HG02571 (cell line): ENCODE results near the gene LRRC3.
"Not testable (repeated sequence)": the region's sequence is repeated elsewhere in the genome, so short reads cannot be mapped to it uniquely, and the experiment has no call there.

ENCODE experiments used
- ATAC-seq: cut with Tn5 transposase; IDR thresholded peaks from one replicate; pipeline ENCODE4 v1.9.1; 2021; ENCODE audit warnings: mild to moderate bottlenecking, moderate library complexity; ENCODE audit not compliant: unreplicated experiment

Gene LRRC3

GRCh38 chr21:44494956-44495355 is 39.6 kb downstream of the LRRC3 start:
- ATAC-seq: no peak

- ATAC-seq: no peak
Measured at GRCh38 chr21:44495611-44496563, 40.6 kb downstream of the LRRC3 start.

DNA sequence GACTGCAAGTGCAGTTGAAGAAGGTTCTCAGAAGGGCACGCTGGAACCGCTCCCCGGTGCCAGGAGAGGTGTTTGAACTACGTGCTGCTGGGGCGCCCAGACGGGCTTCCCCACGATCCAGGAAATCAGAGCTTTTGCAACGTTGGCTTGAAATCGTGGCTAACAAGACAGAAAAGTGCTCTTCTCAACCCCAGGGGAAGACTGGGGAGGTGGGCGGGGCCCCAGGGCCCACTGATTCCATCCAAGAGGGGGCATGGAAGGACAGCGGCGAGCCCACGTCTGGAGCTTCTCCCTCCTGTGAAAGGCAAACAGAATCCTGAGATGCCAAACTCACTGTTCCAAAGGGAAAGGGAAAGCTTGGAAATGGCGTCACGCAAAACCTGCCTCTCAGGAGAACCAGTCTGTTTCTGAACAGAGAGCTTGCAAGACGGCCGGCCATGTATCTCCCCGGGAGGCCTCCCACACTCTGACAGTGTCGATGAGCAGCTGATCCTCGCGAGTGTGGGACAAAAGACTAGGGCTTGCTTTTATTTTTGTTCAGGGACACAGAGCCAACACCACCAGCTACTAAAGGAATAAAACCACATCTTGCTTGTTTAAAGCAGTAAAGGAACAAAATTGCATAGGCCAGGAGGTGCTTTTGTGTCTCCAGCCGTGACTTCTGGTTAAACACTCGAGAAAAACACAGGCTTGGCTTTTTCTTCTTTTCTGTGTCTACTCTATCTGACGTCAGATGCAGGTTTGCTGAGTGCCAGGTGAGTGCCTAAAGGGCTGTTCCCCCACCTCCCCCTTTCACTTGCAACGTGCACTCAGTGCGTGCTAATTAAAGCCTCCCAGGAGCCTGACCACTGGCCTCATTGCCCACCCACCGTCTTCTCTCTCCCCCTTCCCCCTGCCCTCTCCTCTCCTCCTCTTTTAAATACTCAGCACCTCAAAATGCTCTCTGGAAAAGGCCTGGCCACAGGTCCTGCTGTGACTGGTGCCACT is 41.5 kb downstream of the LRRC3 start:
- no peak for ATAC-seq

- ATAC-seq: no peak
Measured at GRCh38 chr21:44497703-44498126, 42.4 kb downstream of the LRRC3 start.

- no peak for ATAC-seq
Measured at GRCh38 chr21:44498280-44499210, 43.2 kb downstream of the LRRC3 start.

DNA sequence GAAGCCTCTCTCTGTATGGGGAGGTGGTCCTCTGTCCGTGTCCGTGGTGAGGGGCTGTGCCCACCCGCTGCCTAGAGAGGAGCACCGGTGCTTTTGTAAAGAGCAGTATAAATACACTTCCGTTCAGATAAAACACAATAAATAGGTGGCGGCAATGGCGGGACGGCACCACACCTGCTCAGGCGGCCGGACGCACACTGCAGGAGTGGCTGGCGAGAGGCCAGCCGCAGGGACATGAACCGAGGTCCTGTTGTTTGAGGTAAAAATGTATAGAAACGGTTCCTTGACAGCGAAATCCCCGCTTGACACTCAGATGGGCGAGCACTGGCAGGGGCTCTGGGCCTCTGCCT is 43.9 kb downstream of the LRRC3 start:
- no peak for ATAC-seq

DNA sequence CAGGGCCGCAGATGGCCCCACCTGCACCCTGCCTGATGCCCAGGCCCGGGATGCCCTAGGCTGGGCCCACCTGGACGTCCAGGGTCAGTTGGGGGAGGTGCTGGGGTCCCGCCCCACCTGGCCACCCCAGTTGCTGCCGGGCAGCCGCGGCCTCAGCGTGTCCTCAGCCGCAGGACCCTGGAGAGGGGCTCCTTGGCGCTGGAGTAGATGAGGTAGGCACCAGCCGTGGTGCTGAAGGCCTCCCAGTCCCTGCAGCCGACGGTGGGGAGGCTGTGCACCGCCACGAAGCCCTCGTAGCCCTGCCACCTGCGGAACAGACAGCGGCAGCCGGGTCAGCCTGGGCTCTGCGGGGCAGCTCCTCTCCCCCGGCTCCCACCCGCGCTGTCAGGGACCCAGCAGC is 44.3 kb downstream of the LRRC3 start:
- no peak for ATAC-seq

GRCh38 chr21:44500111-44500510 is 44.8 kb downstream of the LRRC3 start:
- no peak for ATAC-seq

GRCh38 chr21:44502171-44502958 is 47.1 kb downstream of the LRRC3 start:
- ATAC-seq: no peak

GRCh38 chr21:44503006-44503889 is 47.9 kb downstream of the LRRC3 start:
- ATAC-seq: not testable (repeated sequence)

DNA sequence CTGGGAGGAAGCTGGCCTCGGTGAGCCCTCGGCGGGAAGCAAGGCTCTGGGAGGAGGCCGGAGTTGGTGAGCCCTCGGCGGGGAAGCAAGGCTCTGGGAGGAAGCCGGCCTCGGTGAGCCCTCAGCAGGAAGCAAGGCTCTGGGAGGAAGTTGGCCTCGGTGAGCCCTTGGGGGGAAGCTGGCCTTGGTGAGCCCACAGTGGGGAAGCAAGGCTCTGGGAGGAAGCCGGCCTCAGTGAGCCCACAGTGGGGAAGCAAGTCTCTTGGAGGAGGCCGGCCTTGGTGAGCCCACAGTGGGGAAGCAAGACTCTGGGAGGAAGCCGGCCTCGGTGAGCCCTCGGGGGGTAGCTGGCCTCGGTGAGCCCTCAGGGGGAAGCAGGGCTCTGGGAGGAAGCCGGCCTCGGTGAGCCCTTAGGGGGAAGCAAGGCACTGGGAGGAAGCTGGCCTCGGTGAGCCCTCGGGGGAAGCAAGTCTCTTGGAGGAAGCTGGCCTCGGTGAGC is 48.6 kb downstream of the LRRC3 start:
- ATAC-seq: no peak

GRCh38 chr21:44505673-44506278 is 50.5 kb downstream of the LRRC3 start:
- no peak for ATAC-seq

DNA sequence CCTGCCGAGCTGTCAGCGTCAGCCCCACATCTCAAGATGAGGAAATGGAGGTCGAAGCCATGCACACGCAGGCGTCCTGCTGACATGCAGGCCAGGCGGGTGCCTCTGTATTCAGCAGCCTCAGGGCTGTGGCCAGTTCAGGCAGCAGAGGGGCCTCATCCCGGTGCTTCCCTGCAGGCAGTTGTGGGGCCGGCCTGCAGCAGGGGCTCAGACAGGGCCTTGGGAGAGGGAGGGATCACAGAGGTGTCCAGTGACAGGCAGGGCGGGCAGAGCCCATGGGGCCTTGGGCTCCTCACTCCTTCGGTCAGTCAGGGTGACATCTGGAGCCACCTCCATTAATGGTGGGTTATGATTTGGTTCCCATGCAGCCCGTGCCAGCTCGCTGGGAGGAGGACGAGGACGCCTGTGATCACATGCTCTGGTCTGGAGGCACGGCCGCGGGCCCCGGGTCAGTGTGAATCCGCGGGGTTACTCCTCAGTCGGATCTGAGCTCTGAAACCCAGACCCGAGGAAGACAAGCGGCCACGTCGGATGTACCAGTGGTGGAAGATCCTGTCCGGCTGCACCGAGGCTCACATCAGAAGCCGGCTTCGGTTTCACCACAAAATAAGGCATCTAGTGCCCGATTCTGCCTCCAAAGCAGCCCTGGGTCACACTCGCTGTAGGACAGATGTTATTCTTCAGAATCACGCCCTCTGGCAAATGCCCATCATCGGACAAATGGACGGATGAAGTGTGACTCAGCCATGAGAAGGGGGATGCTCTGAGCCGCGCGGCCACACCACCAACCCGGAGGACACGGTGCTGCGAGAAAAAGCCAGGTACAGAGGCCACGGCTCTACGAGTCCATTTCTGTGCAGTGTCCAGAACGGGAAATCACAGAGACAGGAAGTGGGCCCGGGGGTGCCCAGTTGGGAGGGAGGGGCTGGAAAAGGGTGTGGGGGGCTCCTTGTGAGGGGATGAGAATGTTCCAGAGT is 51.3 kb downstream of the LRRC3 start:
- ATAC-seq: no peak

DNA sequence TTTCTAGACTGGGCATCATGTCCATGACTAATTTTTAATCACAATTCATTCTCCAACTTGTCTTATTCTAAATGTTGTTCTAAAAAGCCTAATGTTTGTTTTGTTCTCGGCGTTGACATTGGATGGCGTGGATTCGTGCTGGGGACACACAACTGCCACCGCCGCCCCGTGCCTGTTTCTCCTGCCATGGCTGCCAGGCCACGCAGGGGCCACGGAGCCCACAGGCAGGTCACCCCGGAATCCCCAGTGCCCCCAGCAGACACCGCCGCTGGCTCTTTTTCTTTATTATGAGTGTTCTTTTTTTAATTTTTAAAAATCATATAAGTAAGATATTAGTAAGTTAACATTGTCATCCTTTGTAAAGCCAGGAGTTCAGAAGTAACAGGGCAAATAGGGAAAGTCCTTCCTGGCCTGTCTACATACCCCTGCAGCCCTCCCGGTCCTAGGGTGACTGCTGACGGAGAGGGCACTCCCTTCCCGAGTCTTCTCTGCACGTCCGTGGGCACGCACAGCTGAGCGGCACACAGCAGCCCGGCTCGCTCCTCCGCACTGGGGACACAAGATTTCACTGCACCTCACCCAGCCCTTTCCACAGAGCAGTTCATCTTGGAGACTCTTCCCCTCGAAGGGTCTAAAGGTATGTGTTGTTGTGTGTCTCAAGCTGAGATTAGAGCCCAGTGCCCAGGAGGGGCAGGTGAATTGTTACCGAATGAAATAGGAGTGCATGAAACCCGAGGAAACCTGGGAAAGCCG is 52.5 kb downstream of the LRRC3 start:
- ATAC-seq: no peak

- ATAC-seq: no peak
Measured at GRCh38 chr21:44508426-44508710, 53.1 kb downstream of the LRRC3 start.

DNA sequence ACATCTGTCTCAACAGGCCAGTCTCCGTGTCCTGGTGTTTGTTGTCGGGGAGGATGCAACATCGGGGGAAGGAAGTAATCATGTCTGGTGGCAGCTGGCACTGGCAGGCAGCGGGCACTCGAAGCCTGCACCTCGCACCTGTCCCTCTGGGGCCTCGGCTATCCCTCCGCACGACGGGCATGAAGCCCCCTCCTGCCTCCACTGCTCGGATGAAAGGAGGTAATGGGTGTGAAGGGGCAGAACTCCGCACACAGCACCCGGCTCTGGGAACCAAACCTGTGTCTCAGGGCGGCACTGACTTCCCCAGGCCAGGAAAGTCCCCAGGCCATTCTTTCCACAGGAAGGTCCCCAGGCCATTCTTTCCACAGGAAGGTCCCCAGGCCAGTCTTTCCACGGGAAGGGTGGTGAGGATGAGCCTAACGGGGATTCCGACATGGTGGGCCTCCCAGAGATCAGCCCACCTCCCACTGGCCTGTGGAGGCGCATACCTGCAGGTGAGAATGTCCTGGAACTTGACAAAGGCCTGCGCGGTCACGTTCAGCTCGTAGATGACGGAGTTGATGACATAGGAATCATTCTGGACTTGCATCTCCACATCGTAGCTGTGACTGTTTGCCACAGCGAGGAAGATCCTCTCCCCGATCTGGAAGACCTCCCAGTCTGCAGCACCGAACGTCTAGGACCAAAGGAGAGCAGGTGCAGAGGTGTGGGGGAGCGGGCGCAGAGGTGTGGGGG is 53.6 kb downstream of the LRRC3 start:
- ATAC-seq: no peak
